ENCODE measurements around the gene BCAS3.
"Not testable (repeated sequence)": the region's sequence is repeated elsewhere in the genome, so short reads cannot be mapped to it uniquely, and the experiment has no call there.

The BCAS3 gene

DNA sequence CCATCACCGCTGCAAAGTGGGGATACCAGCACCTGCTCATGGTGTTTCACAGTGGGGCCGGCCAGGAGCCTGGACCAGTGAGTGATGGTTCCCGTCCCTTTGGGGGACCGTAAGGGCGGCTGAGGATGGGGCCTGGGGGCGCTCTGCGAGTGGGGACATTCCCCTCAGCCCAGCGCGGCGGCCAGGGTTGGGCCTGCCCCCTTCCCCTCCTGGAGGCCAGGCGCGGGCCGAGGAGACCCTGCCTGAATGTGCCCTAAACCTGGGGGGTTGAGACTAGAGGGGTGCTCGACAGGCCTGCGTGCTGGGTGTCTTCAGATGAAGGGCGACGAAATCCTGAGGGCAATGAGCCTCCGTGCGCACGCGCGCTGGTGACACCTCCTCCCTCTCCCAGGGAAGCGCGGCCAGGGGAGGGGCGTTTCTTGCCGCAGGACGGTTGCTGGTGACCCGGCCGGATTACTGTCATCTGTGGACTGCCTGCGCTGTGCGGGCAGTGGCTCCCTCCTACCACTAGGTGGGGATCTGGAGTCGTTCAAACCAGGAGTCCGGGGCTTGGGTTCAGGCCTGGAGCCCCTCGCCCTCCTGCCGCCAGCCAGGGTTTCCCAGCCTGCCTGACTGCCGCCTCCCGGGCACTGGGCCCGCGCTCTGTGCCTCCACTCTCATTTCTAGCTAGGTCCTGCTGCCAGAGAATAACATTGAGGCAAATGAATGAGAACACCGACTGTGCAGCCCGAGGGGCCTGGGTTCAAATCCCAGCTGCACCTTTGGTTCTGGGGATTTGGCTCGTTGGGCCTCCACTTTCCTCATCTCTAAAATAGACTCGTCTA, 739.1 kb downstream of the BCAS3 start:
- FAIRE-seq = no peak

DNA sequence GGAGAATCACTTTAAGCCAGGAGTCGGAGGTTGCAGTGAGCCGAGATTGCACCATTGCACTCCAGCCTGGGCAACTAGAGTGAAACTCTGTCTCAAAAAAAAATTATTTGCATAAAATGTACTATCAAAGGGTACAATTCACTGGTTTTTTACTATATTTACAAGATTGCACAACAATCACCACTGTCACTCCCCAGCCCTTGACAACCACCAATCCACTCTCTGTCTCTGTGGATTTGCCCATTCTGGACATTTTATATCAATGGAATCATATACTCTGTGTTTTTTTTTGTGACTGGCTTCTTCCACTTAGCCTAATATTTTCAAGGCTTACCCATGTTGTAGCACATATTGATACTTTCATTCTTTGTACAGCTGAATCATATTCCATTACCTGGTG, 740.8 kb downstream of the BCAS3 start:
- FAIRE-seq = no peak

DNA sequence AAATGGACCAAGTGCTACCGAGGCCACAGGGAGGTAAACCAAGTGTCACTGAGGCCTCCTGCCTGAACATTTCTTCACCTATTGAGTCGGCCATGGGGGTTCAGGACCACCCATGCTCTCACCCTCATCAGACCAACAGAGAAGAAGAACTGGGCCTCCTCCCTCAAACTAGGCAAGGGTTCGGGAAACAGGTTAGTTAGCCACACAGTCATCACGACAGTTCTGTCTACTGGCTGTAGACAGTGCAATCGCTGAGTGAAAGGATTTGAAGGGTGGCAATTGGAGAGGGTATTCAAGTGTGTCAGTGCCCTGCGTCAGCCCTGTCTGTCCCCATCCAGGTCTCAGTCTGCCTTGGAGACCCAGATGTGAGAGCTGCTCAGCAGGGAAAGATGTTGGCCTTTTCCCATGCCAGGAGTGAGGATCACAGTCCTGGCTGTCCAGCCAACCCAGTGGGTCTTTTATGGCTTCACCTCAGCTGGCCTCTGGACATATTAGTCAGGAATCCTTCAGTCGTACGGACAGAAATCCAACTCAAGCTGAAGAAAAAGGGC, 741.9 kb downstream of the BCAS3 start:
- FAIRE-seq = no peak

DNA sequence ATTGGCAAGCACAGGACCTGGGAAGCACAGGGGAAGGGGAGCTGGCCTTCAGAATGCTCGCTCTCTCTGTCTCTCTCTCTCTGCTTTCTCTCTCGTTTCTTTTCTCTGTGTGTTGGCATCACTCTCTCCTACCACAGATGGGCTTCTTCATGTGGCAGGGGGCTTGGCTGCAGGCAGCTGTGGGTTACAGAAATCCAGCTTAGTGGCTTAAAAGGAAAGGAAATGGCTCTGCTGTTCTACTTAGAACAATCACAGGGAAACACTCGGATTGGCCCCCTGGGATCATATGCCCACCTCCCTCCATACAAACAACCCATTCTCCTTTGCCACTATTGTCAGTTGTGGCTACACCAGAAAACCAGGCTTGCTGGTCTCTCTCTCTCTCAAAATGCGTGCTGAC, 742.4 kb downstream of the BCAS3 start:
- FAIRE-seq = no peak

DNA sequence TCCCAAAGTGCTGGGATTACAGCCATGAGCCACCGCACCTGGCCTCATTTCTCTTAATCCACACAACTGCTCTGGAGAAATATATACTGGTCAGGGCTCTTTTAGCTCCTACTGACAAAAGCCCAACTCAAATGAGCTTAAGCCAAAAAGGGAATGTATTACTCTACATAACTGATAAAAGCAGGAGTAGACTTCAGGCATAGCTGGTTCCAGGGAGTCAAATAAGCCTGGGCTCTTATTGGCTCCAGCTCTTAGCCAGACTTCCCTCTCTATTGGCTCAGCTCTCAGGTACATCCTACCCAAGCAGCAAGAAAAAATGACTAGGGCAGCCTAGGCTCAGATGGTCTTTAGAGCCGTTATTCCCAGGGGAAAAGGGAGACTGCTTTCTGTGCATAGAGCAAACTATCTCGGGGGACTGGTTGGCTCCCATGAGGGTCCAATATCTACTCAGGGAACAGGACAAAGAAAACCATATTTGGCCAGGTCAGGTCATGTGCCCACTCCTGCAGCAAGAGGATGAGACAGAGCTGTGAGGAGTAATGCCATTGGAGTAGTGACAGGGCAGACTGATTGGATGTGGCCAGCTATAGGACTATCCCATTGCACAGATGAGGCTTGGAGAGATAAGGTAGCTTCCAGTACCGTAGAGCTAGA, 743.2 kb downstream of the BCAS3 start:
- FAIRE-seq = no peak

DNA sequence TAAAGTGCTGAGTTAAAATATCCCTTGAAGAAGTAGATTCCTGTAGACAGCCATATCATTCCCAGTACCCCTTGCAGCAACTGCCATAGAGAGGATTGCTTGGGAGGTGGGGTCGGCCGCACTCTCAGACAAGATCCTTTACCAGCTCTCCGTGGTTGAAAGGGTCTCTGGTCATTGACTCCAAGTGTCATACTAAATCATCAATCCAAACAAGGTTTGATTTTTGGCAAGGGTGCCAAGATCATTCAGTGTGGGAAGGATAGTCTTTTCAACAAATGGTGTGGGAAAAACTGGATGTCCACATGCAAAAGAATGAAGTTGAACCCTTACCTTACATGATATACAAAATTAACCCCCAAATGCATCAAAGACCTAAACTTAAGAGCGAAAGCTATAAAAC, 743.8 kb downstream of the BCAS3 start:
- no peak for FAIRE-seq

DNA sequence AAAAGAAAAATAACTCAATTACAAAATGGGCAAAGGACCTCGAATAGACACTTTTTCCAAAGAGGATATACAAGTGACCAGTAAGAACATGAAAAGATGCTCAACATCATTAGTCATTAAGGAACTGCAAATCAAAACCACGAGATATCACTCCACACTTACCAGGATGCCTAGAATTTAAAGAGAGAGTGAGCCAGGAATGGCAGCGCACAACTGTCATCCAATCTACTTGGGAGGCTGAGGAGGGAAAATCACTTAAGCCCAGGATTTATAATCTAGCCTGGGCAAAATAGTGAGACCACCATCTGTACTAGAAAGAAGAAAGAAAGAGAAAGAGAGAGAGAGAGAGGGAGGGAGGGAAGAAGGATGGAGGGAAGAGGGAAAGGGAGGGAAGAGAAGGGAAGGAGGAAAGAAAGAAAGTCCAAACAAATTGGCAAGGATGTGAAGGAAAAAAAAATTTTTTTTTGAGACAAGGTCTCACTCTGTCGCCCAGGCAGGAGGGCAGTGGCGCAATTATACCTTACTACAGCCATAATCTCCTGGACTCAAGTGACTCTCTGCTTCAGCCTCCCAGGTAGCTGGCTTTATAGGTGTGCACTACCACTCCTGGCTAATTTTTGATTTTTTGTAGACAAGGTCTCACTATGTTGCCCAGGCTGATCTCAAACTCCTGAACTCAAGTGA, 744.6 kb downstream of the BCAS3 start:
- FAIRE-seq = no peak

DNA sequence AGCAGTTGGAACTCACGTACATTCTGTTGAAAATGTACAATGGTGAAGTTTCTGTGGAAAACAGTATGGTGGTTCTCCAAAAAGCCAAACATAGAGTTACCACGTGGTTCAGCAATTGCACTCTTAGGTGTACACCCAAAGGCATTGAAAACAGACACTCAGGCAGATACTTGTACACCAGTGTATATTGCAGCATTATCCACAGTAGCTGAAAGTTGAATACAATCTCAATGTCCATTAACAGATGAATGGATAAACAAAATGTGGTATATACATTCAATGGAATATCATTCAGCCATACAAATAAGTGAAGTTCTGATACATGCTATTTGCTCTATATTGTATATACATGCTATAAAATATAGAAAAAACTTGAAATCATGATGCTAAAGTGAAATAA, 745.2 kb downstream of the BCAS3 start:
- no peak for FAIRE-seq

DNA sequence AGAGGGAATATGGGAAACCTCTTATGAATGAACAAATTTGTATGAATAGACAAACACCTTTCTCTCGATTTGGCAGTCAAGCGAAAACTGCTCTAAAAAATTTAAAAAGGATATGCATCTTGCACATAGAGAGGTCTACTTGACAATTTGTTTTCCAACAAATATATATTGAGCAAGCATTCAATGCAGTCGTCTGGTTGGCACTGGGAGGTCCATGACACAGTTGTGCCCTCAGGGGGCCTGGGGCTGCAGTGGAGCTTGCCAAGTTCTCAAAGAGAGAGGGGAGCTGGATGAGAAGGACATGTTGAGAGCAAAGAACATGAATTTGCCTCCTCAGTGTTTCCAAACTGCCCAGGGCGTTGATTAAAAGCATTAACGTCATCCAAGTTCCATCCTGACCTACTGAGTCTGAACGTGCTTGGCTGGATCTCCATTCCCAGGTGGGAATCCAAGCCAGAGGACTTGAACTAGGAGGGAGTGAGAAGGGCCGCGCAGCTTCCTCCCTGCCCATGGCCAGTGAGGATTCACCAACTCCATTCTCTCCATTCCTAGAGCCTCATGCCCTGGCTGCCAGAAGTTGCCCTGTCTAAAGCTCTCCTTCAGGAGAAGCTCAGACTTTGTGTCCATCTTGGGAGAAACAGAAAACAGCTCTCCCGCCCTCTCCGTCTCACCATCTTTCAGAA, 746.5 kb downstream of the BCAS3 start:
- FAIRE-seq = no peak

DNA sequence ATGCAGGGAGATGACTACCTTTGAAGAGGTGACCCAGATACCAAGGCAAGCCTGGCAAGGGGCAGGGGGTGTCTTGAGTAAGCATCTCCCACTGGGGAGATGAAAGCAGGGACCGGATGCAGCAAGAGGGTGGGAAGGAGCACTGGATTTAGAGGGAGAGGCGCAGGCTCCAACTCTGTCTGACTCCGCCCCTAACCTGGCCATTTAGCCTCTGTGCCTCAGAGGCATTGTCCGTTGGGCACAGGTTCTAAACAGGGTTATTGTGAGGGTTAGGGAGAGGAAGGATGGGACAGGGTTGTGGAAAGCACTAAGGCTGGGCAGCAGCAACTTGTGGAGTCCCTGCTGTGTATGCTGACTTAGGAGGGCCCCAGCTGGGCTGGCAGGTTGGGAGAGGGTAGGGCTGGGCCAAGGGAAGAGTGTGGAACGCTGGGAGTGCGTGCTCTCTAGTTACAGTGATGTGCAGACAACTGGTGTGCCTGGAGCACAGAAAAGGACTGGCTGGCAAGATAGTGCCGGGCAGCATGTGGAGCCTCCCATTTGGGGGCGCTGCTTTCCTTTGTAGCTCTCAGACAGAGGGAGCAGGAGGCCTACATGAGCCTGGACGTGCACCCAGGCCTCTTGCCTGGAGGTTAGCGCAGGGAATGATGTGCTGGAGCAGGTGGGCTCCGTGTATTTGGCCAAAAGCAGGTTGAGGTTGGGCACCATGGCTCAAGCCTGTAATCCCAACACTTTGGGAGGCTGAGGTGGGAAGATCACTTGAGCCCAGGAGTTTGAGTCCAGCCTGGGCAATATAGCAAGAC, 748.2 kb downstream of the BCAS3 start:
- no peak for FAIRE-seq

DNA sequence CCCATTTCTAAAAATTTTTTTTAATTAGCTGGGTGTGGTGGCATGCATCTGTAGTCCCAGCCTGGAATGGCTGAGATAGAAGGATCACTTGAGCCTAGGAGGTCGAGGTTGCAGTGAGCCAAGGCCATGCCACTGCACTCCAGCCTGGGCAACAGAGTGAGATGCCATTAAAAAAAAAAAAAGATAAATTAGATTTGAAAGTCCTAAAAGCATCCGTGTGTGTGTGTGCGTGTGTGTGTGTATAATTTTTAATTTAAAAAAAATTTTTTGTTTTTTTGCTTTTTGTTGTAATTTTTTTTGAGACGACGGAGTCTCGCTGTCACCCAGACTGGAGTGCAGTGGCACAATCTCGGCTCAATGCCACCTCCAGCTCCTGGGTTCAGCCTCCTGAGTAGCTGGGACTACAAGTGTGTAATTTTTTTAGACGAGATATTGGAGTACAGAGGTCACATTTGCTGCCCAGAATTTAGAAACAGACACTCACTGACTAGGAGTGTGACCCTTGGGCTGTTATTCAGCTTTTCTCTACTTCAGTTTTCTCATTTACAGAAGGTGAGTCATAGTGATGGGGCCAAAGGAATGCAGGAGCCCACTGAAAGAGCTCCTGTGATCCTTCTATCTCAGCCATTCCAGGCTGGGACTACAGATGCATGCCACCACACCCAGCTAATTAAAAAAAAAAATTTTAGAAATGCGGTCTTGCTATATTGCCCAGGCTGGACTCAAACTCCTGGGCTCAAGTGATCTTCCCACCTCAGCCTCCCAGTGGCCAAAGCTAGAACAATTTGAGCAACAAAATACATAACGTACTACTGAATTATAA, 749.0 kb downstream of the BCAS3 start:
- no peak for FAIRE-seq

DNA sequence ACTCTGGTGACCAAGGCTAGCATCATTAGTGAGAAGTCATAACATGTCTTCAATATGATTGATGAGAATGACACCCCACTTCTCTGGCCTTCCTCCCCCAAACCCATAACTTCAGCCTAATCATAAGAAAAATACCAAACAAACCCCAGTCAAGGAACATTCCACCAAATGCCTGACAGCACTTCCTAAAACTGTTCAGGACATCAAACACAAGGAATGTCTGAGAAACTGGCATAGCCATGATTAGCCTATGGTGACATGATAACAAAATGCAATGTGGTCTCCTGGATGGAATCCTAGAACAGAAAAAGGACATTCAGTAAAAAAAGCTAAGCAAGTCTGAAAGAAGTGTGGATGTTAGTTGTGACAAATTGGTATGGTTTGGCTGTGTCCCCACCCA, 749.9 kb downstream of the BCAS3 start:
- no peak for FAIRE-seq

DNA sequence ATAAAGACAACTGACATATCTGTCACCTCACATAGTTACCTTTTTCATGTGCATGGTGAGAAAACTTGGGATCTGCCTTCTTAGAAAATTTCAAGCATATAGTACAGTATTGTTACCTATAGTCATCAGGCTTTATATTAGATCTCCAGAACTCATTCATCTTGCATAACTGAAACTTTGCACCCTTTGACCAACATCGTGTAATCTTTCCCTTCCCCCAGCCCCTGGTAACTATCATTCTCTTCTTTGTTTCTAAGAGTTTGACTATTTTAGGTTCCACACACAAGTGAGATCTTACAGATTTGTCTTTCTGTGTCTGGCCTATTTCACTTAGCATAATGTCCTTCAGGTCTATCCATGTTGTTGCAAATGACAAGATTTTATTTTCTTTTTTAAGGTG, 751.6 kb downstream of the BCAS3 start:
- FAIRE-seq = no peak

DNA sequence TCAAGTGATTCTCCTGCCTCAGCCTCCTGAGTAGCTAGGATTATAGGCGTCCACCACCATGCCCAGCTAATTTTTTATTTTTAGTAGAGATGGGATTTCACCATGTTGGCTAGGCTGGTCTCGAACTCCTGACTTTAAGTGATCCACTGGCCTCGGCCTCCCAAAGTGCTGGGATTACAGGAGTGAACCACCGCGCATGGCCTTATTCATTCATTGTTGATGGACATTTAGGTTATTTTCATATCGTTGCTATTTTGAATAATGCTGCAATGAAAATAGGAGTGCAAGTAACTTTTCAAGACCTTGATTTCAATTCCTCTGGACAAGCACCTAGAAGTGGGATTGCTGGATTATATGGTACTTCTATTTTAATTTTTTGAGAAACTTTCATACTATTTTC, 752.2 kb downstream of the BCAS3 start:
- not testable (repeated sequence) for FAIRE-seq

DNA sequence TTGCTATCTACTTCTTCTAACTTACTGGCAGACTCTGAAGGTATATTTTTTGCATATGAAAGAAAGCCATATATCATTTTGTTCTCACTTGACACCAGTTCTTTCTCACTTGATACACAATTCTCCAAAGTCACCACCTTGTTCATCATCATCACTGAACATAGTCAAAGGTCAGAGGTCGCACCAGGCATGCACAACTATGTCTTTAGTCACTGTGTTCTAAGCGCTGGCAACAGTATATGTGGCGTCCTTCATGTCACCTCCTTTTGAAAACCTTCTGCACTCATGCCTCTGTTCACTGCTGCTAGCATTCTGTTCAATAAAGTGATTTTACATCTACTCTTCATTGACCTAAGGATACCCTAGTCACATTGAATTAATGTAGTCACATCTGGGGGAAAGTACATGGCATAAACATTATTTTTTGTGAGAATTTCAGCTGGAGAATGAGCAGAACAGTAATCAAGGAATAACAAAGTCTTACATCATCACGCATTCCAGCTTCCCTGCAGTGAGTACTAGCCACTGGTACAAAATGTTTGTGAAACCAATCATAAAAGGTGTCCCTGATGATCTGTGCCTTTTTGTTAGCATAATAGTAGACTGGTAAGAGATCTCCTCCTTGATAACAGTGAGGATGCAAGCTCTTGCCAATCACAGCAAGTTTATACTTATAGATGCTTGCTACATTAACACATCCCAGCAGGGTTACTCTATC, 754.1 kb downstream of the BCAS3 start:
- no peak for FAIRE-seq

DNA sequence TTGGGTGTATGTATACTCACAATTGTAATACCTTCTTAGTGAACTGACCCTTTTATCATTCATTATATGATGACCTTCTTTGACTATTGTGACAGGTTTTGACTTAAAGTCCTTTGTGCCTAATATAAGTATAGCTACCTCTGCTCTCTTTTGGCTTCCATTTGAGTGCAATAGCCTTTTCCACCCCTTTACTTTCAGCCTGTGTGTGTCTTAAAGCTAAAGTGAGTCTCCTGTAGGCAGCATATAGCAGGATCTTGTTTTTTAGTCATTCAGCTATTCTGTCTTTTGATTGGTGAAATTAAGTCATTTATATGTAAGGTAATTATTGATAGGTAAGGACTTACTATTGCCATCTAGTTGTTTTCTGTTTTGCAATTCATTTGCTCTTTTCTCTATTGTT, 758.6 kb downstream of the BCAS3 start:
- no peak for FAIRE-seq

DNA sequence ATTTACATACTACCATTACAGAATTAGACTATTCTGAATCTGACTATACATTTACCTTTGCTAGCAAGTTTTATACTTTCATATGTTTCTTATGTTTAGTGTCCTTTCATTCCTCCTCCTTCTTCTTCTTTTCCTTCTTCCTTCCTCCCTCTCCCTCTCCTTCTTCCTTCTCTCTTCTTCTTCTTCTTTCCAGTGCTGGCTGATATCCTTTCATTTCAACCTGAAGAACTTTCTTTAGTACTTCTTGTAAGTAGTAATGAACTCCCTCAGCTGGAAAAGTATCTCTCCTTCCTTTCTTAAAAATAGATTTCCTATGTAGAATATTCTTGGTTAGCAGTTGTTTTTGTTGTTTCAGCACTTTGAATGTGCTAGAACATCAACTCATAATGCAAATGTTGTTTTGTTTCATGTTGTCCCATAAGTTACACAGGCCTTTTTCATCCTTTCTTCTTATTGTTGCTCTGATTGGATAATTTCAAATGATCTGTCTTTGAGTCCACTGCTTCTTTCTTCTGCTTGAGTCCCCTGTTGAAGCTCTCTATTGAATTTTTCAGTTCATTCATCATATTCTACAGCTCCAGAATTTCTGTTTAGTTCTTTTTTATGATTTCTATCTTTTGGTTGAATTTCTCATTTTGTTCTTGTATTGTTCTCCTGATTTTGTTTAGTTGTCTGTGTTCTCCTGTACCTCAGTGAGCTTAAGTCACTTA, 759.5 kb downstream of the BCAS3 start:
- no peak for FAIRE-seq

DNA sequence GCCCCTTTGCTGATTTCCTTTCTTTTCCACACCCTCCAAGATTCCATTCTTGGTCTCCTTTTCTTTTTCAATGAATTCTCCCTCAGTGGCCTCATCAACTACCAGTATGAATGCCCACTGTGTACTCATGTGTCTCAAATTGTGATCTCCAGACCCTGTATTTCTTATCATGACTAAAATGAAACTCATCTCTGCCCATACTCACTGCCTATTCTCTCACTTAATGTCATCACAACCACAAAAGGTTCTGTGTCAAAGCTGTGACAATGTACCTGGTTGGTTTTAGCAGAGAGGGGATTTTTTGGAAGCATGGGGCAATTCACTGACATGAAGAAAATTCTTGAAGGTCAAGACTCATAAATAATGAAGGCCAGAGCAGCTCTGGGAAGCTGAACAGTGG, 763.0 kb downstream of the BCAS3 start:
- FAIRE-seq = no peak

DNA sequence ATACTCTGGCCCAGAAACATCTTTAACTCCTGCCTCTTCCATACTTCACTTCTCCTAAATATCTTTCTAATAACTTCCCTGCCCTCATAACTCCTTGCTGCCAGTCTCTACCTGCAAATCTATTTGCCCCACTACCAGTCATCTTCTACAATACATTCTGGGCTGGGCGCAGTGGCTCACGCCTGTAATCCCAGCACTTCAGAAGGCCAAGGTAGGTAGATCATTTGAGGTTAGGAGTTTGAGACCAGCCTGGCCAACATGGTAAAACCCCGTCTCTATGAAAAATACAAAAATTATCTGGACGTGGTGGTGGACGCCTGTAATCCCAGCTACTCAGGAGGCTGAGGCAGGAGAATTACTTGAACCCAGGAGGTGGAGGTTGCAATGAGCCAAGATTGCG, 763.9 kb downstream of the BCAS3 start:
- not testable (repeated sequence) for FAIRE-seq

All from colon (tissue), 2 donors.